Fibroblast of skin of abdomen (primary cell): Measurements from ENCODE around the gene IL31RA.

Experiments used
- DNase-seq: peaks from one replicate; pipeline ENCODE4 v3.0.0-alpha.2; 2013

The IL31RA gene

GRCh38 chr5:55903121-55903701 is 52.1 kb downstream of the IL31RA start:
- DNase-seq, result no peak

GRCh38 chr5:55904152-55904551 is 53.0 kb downstream of the IL31RA start:
- no peak for DNase-seq

- no peak for DNase-seq
Measured at GRCh38 chr5:55905251-55905650, 54.1 kb downstream of the IL31RA start.

GRCh38 chr5:55907927-55908326 is 56.8 kb downstream of the IL31RA start:
- no peak for DNase-seq

- DNase-seq, result no peak
Measured at GRCh38 chr5:55908804-55909203, 57.6 kb downstream of the IL31RA start.

GRCh38 chr5:55911784-55912653 is 60.9 kb downstream of the IL31RA start:
- DNase-seq, result peak; percentile 70

GRCh38 chr5:55913466-55914413 is 62.6 kb downstream of the IL31RA start:
- no peak for DNase-seq

GRCh38 chr5:55914971-55915370 is 63.8 kb downstream of the IL31RA start:
- DNase-seq, result no peak

GRCh38 chr5:55915783-55916182 is 64.6 kb downstream of the IL31RA start:
- no peak for DNase-seq

- no peak for DNase-seq
Measured at GRCh38 chr5:55916986-55917385, 65.8 kb downstream of the IL31RA start.

- DNase-seq, result no peak
Measured at GRCh38 chr5:55917402-55918086, 66.4 kb downstream of the IL31RA start.

- no peak for DNase-seq
Measured at GRCh38 chr5:55918087-55919035, 67.2 kb downstream of the IL31RA start.

- no peak for DNase-seq
Measured at GRCh38 chr5:55919625-55920024, 68.5 kb downstream of the IL31RA start.

- DNase-seq, result no peak
Measured at GRCh38 chr5:55920784-55921183, 69.6 kb downstream of the IL31RA start.

GRCh38 chr5:55921617-55922016 is 70.5 kb downstream of the IL31RA start:
- no peak for DNase-seq

GRCh38 chr5:55923177-55923771 is 72.1 kb downstream of the IL31RA start:
- no peak for DNase-seq

- no peak for DNase-seq
Measured at GRCh38 chr5:55923865-55924500, 72.8 kb downstream of the IL31RA start.

- DNase-seq, result no peak
Measured at GRCh38 chr5:55924744-55925143, 73.6 kb downstream of the IL31RA start.

- no peak for DNase-seq
Measured at GRCh38 chr5:55925181-55925580, 74.0 kb downstream of the IL31RA start.

GRCh38 chr5:55925712-55926111 is 74.6 kb downstream of the IL31RA start:
- no peak for DNase-seq
